Upper lobe of left lung (tissue), 6 donors: ENCODE results near the gene PNPLA6. TPM values are rescaled to one million over a fixed set of nuclear protein-coding genes. Genes with fewer than 3 reads are reported as not detected.

Experiments used
- ATAC-seq, 2 donors: fragments of 200-7000 bp; cut with Tn5 transposase; one replicate each; pipeline ENCODE4 v1.9.1; 2022; ENCODE audit warnings: mild to moderate bottlenecking in 2 of 2, moderate library complexity in 2 of 2; ENCODE audit not compliant: low FRiP score in 2 of 2
- DNase-seq, 2 donors: peaks; one replicate each; pipeline ENCODE4 v3.0.0-alpha.2; 2019 to 2020
- H3K27ac ChIP-seq, 4 donors: fragments of 200-600 bp; sonication (generic); one replicate each; pipeline ENCODE4 v1.5.1; 2016 to 2019
- H3K27me3 ChIP-seq, 4 donors: fragments of 200-600 bp; sonication (generic); one replicate each; pipeline ENCODE4 v1.5.1; 2017 to 2019
- H3K36me3 ChIP-seq, 4 donors: fragments of 200-600 bp; sonication (generic); one replicate each; pipeline ENCODE4 v1.5.1; 2016 to 2019
- H3K4me1 ChIP-seq, 4 donors: fragments of 200-600 bp; sonication (generic); one replicate each; pipeline ENCODE4 v1.5.1; 2018 to 2019
- H3K4me3 ChIP-seq, 4 donors: fragments of 200-600 bp; sonication (generic); one replicate each; pipeline ENCODE4 v1.5.1; 2017 to 2019; ENCODE audit warnings: mild to moderate bottlenecking in 2 of 4, moderate library complexity in 1 of 4
- H3K9me3 ChIP-seq, 4 donors: fragments of 200-600 bp; sonication (generic); one replicate each; pipeline ENCODE4 v1.5.1; 2018 to 2019
- CTCF ChIP-seq, 6 experiments: fragments of 450-650 bp in 4 of 6; fragments of 200-600 bp in 2 of 6; sonication (generic) in 2 of 6; IDR thresholded peaks; one replicate each; pipeline ENCODE4 v1.5.1; 2016 to 2019; ENCODE audit warnings: antibody characterized with exemption in 6 of 6
- EP300 ChIP-seq, 4 donors: sonication (generic); formaldehyde crosslinking; IDR thresholded peaks; one replicate each; pipeline ENCODE4 v1.5.1; 2017; ENCODE audit warnings: antibody characterized with exemption in 4 of 4, control low read depth in 2 of 4
- POLR2A ChIP-seq, 4 donors: fragments of 450-650 bp; IDR thresholded peaks; one replicate each; pipeline ENCODE4 v1.5.1; 2016 to 2017; ENCODE audit warnings: antibody characterized with exemption in 4 of 4, mild to moderate bottlenecking in 2 of 4
- POLR2AphosphoS5 ChIP-seq, 2 donors: sonication (generic); formaldehyde crosslinking; IDR thresholded peaks; one replicate each; pipeline ENCODE4 v1.5.1; 2017; ENCODE audit warnings: antibody characterized with exemption in 2 of 2
- WGBS, 2 donors: methylation state at CpG; one replicate each; pipeline ENCODE4 v1.1.5; 2017 to 2018; 5-methylcytosine and 5-hydroxymethylcytosine counted together
- total RNA-seq, 6 donors: library from RNA; depleted of rRNA in 4 of 6; stranded (reverse); fragments of >200 nt in 4 of 6; gene quantifications; one replicate each; pipeline versions ENCODE4 v1.1.0 to v1.2.1, GENCODE V29; 2016 to 2021
- donor health status: DM: no; HTN: no; CAD: no; lungs with moderate emphysema.
- donor health status: DM: no; HTN: yes; CAD: no; lungs with severe emphysema.

Gene PNPLA6
- total RNA-seq, 6 donors from 2014 or later, result 125 to 412 (median 328) TPM

- H3K27me3 ChIP-seq, result peaks cover 0 to 10% (median 0%) of the 10 kb centered on the region in 4 donors
- ATAC-seq (peak in 1 of 2 donors; percentile 44), DNase-seq (peak in 1 of 2 donors; percentile 90)
- H3K27ac ChIP-seq, result no peak overlapping the region
- peaks cover 17 to 23% (median 19%) of the 10 kb centered on the region in 4 donors for H3K4me1 ChIP-seq
- 7 to 20% methylated on average over 2 to 37 of the region's 93 CpGs for WGBS, 2 donors
- no peaks in the 10 kb centered on the region for H3K36me3 ChIP-seq
- no peaks in the 10 kb centered on the region for H3K9me3 ChIP-seq
- TF ChIP-seq POLR2A (IDR thresholded peaks at IDR 0.05) (no peak), CTCF (IDR thresholded peaks at IDR 0.05) (peak in 2 of 6 experiments; percentile 26 to 58)
- peak overlapping the region; percentile 19 to 55 (median 39) for H3K4me3 ChIP-seq
Measured at GRCh38 chr19:7500811-7501450, 34.6 kb upstream of the PNPLA6 start.

- H3K9me3 ChIP-seq, result no peaks in the 10 kb centered on the region
- H3K27me3 ChIP-seq, result peaks cover 0 to 10% (median 0%) of the 10 kb centered on the region in 4 donors
- H3K27ac ChIP-seq, result no peak overlapping the region
- WGBS, 2 donors, result 61 to 72% methylated on average over 2 of the region's 2 CpGs
- ATAC-seq (no peak), DNase-seq (no peak)
- TF ChIP-seq EP300 (IDR thresholded peaks at IDR 0.05) (no peak), POLR2AphosphoS5 (IDR thresholded peaks at IDR 0.05) (no peak), CTCF (IDR thresholded peaks at IDR 0.05) (no peak), POLR2A (IDR thresholded peaks at IDR 0.05) (no peak)
- H3K4me1 ChIP-seq, result peaks cover 22 to 40% (median 25%) of the 10 kb centered on the region in 4 donors
- H3K36me3 ChIP-seq, result no peaks in the 10 kb centered on the region
- H3K4me3 ChIP-seq, result no peak overlapping the region
Measured at GRCh38 chr19:7502552-7502951, 33.0 kb upstream of the PNPLA6 start.

GRCh38 chr19:7504684-7505083 lies 30.8 kb upstream of the PNPLA6 start:
- ATAC-seq, result no peak

GRCh38 chr19:7505288-7505681 lies 30.2 kb upstream of the PNPLA6 start:
- Histone ChIP-seq H3K9me3 (no peaks in the 10 kb centered on the region), H3K4me1 (peaks cover 26 to 50% (median 31%) of the 10 kb centered on the region in 4 donors), H3K4me3 (peak overlapping the region in 3 of 4 donors; percentile 31 to 43 (median 39)), H3K36me3 (no peaks in the 10 kb centered on the region), H3K27me3 (peaks cover 0 to 10% (median 0%) of the 10 kb centered on the region in 4 donors), H3K27ac (no peak overlapping the region)
- DNase-seq (peak in 1 of 2 donors; percentile 64), ATAC-seq (no peak)
- 37 to 40% methylated on average over 19 of the region's 19 CpGs for WGBS, 2 donors
- TF ChIP-seq POLR2AphosphoS5 (IDR thresholded peaks at IDR 0.05) (no peak), EP300 (IDR thresholded peaks at IDR 0.05) (no peak), CTCF (IDR thresholded peaks at IDR 0.05) (no peak), POLR2A (IDR thresholded peaks at IDR 0.05) (no peak)

More at GRCh38 chr19:7504684-7505083, 30.8 kb upstream of the PNPLA6 start:
- WGBS, 2 donors, result 80 to 88% methylated on average over 5 to 6 of the region's 6 CpGs
- Histone ChIP-seq H3K27me3 (peaks cover 0 to 10% (median 0%) of the 10 kb centered on the region in 4 donors), H3K36me3 (no peaks in the 10 kb centered on the region), H3K4me3 (no peak overlapping the region), H3K27ac (no peak overlapping the region), H3K9me3 (no peaks in the 10 kb centered on the region), H3K4me1 (peaks cover 26 to 50% (median 31%) of the 10 kb centered on the region in 4 donors)
- no peak for TF ChIP-seq POLR2A (IDR thresholded peaks at IDR 0.05)
- no peak for TF ChIP-seq POLR2AphosphoS5 (IDR thresholded peaks at IDR 0.05)
- TF ChIP-seq CTCF (IDR thresholded peaks at IDR 0.05), result no peak
- TF ChIP-seq EP300 (IDR thresholded peaks at IDR 0.05), result no peak
- DNase-seq, result no peak
